K562 (cell line): ENCODE data around the gene GADD45B. TPM values are rescaled to one million over a fixed set of nuclear protein-coding genes. Genes with fewer than 3 reads are reported as not detected.
A peak's percentile ranks its signal among the peaks of the same experiment; 100 is the strongest.

ENCODE experiments used
- MTF1 ChIP-seq: fragments of 250-450 bp; sonication (Bioruptor Pico); IDR thresholded peaks from 2 replicates; pipeline ENCODE4 v1.9.0; 2021; ENCODE audit warnings: moderate library complexity, mild to moderate bottlenecking, inconsistent platforms, borderline replicate concordance
- RBM15 ChIP-seq: fragments of 200-400 bp; formaldehyde crosslinking; IDR thresholded peaks from 2 replicates; pipeline ENCODE4 v1.6.1; 2018; ENCODE audit warnings: mild to moderate bottlenecking, low read length, moderate library complexity; ENCODE audit not compliant: insufficient read depth
- polyA plus RNA-seq, 8 experiments: library from polyadenylated mRNA; depleted of rRNA in 4 of 8; stranded (reverse) in 5 of 8; unstranded in 3 of 8; fragments of >200 nt; fragmentation: Nextera tagmentation in 2 of 8; fragmentation: Illumina TruSeq in 1 of 8; extraction: Ambion mirVana in 2 of 8; extraction: Trizol in 1 of 8; gene quantifications; 2 replicates each; pipeline versions ENCODE4 v1.2.1 to v1.2.3, GENCODE V29; 2011 to 2014; ENCODE audit warnings: inconsistent platforms in 1 of 8, missing spikeins in 1 of 8
- total RNA-seq, 7 experiments: library from RNA; depleted of rRNA in 6 of 7; stranded (reverse); fragments of >200 nt in 6 of 7; fragmentation: Illumina TruSeq in 2 of 7; extraction: Trizol in 2 of 7; gene quantifications; 2 replicates each; pipeline versions ENCODE4 v1.2.1 to v1.2.3, GENCODE V29; 2011 to 2021; ENCODE audit warnings: low replicate concordance in 1 of 7
- TF ChIP-seq, protein P1 (sequence below), 2 experiments: fragments of 450-650 bp in 1 of 2; sonication (generic) in 1 of 2; formaldehyde crosslinking in 1 of 2; IDR thresholded peaks; 2 replicates each; pipeline versions ENCODE4 v1.7.1 to v1.9.0; 2016 to 2022; ENCODE audit warnings: inconsistent platforms in 1 of 2, mild to moderate bottlenecking in 1 of 2, missing genetic modification reagents in 1 of 2
- TF ChIP-seq, protein P2 (sequence below): fragments of 450-650 bp; IDR thresholded peaks from 2 replicates; pipeline ENCODE4 v1.6.1; 2016; ENCODE audit warnings: mild to moderate bottlenecking, moderate library complexity

Gene GADD45B
- total and polyA plus RNA-seq, 9 of the 15 experiments (the other 6 are each of a cell fraction or from before 2014, with no cell fraction given): 0.06 to 4.1 (median 2.1) TPM

DNA sequence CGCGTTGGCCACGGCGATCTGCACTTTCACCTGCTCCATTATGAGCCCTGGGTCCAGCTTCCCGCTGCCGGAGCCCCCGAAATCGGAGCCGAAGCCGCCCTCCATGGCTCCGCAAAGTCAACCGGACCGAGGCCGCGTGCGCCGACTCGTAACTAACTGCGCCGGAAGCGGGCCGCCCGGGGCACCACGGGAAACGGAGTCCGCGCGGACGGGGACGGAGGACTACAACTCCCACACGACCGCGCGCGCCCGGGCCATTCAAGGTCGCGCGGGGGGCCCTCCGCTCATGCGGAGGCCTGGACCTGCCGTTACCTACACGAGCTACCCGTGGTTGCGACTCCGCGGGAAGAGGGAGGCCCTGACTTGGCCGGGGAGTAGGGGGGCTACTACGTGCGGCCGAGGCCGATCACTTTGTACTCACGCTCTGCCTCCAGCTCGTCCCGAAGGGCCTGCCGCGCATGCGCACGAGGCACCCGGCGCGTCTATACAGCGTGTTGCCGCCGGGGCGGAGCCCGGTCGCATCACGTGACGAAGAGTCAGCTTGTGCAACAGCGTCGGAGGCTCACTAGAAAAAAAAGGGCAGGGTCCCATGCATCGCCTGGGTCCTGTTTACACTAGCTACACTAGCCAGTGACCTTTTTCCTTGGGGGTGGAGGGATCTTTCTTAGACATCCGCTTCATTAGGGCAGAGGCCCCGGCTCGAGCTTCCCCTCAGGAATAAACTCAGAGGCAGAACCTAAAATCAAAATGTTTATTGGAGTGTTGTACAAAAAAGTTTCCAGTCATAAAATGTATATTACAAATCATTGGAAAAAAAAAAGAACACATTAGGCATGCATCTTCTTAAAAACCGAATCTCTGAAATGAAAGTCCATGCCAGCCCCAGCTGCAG lies 48.3 kb upstream of the GADD45B start, which contains the start of gene TIMM13 (continued):
- TF ChIP-seq, protein P1, sequence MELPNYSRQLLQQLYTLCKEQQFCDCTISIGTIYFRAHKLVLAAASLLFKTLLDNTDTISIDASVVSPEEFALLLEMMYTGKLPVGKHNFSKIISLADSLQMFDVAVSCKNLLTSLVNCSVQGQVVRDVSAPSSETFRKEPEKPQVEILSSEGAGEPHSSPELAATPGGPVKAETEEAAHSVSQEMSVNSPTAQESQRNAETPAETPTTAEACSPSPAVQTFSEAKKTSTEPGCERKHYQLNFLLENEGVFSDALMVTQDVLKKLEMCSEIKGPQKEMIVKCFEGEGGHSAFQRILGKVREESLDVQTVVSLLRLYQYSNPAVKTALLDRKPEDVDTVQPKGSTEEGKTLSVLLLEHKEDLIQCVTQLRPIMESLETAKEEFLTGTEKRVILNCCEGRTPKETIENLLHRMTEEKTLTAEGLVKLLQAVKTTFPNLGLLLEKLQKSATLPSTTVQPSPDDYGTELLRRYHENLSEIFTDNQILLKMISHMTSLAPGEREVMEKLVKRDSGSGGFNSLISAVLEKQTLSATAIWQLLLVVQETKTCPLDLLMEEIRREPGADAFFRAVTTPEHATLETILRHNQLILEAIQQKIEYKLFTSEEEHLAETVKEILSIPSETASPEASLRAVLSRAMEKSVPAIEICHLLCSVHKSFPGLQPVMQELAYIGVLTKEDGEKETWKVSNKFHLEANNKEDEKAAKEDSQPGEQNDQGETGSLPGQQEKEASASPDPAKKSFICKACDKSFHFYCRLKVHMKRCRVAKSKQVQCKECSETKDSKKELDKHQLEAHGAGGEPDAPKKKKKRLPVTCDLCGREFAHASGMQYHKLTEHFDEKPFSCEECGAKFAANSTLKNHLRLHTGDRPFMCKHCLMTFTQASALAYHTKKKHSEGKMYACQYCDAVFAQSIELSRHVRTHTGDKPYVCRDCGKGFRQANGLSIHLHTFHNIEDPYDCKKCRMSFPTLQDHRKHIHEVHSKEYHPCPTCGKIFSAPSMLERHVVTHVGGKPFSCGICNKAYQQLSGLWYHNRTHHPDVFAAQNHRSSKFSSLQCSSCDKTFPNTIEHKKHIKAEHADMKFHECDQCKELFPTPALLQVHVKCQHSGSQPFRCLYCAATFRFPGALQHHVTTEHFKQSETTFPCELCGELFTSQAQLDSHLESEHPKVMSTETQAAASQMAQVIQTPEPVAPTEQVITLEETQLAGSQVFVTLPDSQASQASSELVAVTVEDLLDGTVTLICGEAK (IDR thresholded peaks at IDR 0.05): peak; percentile 91
- TF ChIP-seq, protein P1 (CRISPR knock-in tag; IDR thresholded peaks at IDR 0.05): no peak
- TF ChIP-seq, protein P2, sequence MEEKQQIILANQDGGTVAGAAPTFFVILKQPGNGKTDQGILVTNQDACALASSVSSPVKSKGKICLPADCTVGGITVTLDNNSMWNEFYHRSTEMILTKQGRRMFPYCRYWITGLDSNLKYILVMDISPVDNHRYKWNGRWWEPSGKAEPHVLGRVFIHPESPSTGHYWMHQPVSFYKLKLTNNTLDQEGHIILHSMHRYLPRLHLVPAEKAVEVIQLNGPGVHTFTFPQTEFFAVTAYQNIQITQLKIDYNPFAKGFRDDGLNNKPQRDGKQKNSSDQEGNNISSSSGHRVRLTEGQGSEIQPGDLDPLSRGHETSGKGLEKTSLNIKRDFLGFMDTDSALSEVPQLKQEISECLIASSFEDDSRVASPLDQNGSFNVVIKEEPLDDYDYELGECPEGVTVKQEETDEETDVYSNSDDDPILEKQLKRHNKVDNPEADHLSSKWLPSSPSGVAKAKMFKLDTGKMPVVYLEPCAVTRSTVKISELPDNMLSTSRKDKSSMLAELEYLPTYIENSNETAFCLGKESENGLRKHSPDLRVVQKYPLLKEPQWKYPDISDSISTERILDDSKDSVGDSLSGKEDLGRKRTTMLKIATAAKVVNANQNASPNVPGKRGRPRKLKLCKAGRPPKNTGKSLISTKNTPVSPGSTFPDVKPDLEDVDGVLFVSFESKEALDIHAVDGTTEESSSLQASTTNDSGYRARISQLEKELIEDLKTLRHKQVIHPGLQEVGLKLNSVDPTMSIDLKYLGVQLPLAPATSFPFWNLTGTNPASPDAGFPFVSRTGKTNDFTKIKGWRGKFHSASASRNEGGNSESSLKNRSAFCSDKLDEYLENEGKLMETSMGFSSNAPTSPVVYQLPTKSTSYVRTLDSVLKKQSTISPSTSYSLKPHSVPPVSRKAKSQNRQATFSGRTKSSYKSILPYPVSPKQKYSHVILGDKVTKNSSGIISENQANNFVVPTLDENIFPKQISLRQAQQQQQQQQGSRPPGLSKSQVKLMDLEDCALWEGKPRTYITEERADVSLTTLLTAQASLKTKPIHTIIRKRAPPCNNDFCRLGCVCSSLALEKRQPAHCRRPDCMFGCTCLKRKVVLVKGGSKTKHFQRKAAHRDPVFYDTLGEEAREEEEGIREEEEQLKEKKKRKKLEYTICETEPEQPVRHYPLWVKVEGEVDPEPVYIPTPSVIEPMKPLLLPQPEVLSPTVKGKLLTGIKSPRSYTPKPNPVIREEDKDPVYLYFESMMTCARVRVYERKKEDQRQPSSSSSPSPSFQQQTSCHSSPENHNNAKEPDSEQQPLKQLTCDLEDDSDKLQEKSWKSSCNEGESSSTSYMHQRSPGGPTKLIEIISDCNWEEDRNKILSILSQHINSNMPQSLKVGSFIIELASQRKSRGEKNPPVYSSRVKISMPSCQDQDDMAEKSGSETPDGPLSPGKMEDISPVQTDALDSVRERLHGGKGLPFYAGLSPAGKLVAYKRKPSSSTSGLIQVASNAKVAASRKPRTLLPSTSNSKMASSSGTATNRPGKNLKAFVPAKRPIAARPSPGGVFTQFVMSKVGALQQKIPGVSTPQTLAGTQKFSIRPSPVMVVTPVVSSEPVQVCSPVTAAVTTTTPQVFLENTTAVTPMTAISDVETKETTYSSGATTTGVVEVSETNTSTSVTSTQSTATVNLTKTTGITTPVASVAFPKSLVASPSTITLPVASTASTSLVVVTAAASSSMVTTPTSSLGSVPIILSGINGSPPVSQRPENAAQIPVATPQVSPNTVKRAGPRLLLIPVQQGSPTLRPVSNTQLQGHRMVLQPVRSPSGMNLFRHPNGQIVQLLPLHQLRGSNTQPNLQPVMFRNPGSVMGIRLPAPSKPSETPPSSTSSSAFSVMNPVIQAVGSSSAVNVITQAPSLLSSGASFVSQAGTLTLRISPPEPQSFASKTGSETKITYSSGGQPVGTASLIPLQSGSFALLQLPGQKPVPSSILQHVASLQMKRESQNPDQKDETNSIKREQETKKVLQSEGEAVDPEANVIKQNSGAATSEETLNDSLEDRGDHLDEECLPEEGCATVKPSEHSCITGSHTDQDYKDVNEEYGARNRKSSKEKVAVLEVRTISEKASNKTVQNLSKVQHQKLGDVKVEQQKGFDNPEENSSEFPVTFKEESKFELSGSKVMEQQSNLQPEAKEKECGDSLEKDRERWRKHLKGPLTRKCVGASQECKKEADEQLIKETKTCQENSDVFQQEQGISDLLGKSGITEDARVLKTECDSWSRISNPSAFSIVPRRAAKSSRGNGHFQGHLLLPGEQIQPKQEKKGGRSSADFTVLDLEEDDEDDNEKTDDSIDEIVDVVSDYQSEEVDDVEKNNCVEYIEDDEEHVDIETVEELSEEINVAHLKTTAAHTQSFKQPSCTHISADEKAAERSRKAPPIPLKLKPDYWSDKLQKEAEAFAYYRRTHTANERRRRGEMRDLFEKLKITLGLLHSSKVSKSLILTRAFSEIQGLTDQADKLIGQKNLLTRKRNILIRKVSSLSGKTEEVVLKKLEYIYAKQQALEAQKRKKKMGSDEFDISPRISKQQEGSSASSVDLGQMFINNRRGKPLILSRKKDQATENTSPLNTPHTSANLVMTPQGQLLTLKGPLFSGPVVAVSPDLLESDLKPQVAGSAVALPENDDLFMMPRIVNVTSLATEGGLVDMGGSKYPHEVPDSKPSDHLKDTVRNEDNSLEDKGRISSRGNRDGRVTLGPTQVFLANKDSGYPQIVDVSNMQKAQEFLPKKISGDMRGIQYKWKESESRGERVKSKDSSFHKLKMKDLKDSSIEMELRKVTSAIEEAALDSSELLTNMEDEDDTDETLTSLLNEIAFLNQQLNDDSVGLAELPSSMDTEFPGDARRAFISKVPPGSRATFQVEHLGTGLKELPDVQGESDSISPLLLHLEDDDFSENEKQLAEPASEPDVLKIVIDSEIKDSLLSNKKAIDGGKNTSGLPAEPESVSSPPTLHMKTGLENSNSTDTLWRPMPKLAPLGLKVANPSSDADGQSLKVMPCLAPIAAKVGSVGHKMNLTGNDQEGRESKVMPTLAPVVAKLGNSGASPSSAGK: no peak; the same call in 1 of the 2 replicates
- no peak for TF ChIP-seq RBM15
- TF ChIP-seq MTF1: no peak
